HG02973 (cell line): ENCODE results near the gene RNF10.
"Not testable (repeated sequence)": the region's sequence is repeated elsewhere in the genome, so short reads cannot be mapped to it uniquely, and the experiment has no call there.

Experiments used
- ATAC-seq: cut with Tn5 transposase; IDR thresholded peaks from one replicate; pipeline ENCODE4 v1.9.1; 2021; ENCODE audit warnings: moderate library complexity; ENCODE audit not compliant: unreplicated experiment

The RNF10 gene

DNA sequence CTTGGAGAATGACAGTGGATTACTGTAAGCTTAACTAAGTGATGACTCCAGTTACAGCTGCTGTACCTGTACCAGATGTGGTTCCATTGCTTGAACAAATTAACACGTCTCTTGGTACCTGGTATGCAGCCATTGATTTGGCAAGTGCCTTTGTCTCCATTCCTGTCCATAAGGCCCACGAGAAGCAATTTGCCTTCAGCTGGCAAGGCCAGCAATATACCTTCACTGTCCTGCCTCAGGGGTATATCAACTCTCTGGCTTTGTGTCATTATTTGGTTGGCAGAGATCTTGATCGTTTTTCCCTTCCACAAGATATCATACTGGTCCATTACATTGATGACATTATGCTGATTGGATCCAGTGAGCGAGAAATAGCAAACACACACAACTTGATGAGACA, 76.4 kb downstream of the RNF10 start:
- no peak for ATAC-seq

DNA sequence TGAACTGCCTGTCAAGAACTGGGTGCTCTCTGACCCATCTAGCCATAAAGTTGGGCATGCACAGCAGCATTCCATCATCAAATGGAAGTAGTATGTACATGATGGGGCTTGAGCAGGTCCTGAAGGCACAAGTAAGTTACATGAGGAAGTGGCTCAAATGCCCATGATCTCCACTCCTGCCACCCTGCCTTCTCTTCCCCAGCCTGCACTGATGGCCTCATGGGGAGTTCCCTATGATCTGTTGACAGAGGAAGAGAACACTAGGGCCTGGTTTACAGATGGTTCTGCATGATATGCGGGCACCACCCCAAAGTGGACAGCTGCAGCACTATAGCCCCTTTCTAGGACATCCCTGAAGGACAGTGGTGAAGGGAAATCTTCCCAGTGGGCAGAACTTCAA, 77.4 kb downstream of the RNF10 start:
- ATAC-seq = not testable (repeated sequence)

DNA sequence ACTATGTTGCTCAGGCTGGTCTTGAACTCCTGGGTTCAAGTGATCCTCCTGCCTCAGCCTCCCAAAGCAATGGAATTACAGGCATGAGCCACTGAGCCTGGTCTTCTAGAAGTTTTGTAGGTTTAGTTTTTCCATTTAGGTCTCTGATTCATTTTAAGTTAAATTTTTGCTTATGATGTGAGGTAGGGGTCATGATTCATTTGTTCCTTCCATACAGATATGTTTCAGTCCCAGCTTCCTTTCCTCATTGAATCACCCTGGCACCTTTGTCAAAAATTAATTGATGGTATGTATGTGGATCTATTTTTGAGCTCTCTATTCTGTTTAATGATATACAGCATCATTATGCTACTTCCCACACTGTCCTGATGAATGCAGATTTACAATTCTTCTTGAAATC, 80.7 kb downstream of the RNF10 start:
- no peak for ATAC-seq

DNA sequence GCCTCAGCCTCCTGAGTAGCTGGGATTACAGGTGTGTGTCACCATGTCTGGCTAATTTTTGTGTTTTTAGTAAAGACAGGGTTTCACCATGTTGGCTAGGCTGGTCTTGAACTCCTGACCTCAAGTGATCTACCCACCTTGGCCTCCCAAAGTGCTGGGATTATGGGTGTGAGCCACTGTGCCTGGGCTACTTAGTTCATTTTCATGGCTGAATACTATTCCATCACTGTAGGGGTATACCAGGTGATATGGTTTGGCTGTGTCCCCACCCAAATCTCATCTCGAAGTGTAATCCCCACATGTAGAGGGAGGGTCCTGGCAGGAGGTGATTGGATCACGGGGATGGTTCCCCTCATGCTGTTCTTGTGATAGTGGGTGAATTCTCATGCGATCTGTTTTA, 83.0 kb downstream of the RNF10 start:
- ATAC-seq = not testable (repeated sequence)

DNA sequence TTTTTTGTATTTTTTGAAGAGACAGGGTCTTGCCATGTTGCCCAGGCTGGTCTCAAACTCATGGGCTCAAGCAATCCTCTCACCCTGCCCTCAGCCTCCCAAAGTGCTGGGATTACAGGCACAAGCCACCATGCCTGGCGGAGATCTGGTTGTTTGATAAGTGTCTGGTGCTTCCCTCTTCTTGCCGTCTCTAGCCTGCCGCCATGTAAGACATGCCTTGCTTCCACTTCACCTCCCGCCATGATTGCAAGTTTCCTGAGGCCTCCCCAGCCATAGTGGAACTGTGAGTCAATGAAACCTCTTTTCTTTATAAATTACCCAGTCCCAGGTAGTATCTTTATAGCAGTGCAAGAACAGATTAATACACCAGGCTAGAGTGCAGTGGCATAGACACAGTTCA, 83.6 kb downstream of the RNF10 start:
- ATAC-seq = not testable (repeated sequence)

DNA sequence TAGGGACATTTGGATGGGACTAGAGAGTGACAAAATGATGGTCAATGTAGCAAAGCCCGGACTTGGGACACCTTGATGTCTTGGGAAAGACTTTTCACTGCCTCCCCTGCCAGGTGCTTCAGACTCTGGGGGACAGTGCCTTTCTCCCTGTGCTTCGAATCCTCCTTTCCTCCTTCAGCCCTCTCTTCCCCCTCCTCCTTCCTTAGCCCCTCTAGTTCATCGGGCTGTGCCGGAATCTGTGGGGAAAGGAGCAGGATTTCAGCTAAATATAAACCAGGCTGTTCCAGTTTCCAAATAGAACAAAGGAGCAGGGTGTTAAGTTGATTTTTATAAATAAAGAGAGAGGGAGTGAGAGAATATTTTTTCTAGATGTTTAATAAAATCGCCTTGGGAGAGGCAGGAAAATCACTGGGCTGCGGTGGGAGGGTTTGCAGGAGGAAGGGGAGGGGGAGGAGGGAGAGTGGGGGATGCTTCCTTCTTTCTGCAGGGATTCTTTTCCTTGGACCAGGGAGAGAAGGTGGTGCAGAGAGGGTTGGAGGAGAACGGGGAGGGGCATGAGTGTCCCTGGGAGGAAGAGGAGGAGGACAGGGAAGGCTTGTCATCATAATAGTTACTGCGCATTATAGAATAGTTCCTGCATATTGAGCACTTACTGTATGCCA, 84.9 kb downstream of the RNF10 start:
- no peak for ATAC-seq

DNA sequence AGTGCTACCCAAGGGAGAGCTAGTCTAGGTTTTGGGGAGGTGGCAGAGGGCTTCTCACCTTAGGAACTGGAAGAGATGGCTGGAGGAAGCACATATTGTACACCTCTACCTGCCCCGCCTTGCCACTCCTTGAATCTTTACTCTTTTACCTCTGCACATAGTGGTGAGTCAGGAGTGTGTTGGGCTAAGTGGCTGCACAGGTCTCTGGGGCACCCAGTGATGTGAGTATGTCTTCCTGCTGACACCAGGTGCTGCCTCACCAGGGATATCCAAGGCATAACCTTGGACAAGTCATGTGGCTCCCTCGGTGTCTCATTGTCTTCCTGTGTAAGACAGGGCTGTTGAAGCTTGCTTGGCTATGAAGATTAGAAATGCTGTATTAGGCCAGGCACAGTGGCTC, 86.5 kb downstream of the RNF10 start:
- ATAC-seq = no peak

DNA sequence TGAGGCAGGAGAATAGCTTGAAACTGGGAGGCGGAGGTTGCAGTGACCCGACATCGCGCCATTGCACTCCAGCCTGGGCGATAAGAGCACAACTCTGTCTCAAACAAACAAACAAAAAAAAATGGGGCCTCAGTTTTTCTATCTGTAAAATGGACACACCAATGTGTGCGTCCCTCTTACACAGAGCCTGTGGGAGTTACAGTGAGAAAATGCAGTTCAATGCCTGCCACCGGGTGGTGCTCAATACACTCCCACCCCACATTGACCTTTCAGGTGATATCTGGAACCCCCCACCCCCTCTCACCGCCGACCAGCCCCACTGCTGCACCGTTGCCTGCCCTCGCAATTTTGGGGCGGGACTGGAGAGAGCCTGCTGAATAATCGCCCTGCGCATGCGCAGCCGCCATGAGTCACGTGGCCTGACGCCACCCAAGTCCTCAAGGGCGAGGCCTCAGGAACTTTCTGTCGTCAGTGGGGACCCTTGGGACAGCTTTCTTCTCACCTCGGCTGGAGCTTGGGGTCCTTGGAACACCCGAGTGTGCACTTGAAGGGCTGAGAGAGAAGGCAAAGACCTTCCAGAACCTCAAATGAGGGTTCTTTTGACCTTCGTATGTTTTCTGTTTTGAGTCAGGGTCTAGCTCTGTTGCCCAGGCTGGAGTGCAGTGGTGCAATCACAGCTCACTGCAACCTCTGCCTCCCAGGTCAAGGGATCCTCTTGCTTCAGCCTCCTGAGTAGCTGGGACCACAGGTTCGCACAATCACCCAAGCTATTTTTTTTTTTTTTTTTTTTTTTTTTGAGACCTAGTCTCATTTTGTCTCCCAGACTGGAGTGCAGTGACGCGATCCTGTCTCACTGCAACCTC, 91.6 kb downstream of the RNF10 start:
- ATAC-seq = no peak
